ENCODE measurements around the gene MRPL50. TPM values are rescaled to one million over a fixed set of nuclear protein-coding genes. Genes with fewer than 3 reads are reported as not detected.

MRPL50 gene
- 33.8 and 33.9 TPM in 2 replicates for total RNA-seq (2014; rRNA removed; shearing (Covaris generic))
- polyA plus RNA-seq (2015; cell fraction: cytosol; rRNA removed): 13.6 and 14.3 TPM in 2 replicates
- polyA plus RNA-seq (2015; cell fraction: nucleus; rRNA removed): 12.5 and 14.0 TPM in 2 replicates

GRCh38 chr9:101398068-101398929 lies at the start of gene MRPL50, which contains the start of gene ZNF189:
Gene MRPL50 (minus strand): TSS chr9:101398618. CDS start chr9:101398592, 26 bp downstream.
Gene ZNF189 (plus strand): TSS chr9:101398851. CDS start chr9:101399157, 306 bp downstream.
- in situ Hi-C loops (cut with HindIII; ENCODE audit: low pct_unique_long_range_greater_than_20kb, low sequenced_read_pairs): no loop called here
- peak; percentile 99 for DNase-seq (ENCODE audit: low read depth, low spot score)

GRCh38 chr9:101446732-101447131 lies 48.3 kb upstream of the MRPL50 start:
- in situ Hi-C loops (cut with HindIII; ENCODE audit: low pct_unique_long_range_greater_than_20kb, low sequenced_read_pairs): no loop called here
- DNase-seq (ENCODE audit: low read depth, low spot score): no peak

- in situ Hi-C loops (cut with HindIII; ENCODE audit: low pct_unique_long_range_greater_than_20kb, low sequenced_read_pairs): no loop called here
- peak; percentile 68 for DNase-seq (ENCODE audit: low read depth, low spot score)
These were observed 47.1 kb upstream of the MRPL50 start for GRCh38 chr9:101445353-101446029.

GRCh38 chr9:101443364-101443771 lies 45.0 kb upstream of the MRPL50 start:
- in situ Hi-C loops (cut with HindIII; ENCODE audit: low pct_unique_long_range_greater_than_20kb, low sequenced_read_pairs): no loop called here

GRCh38 chr9:101442736-101443135 lies 44.3 kb upstream of the MRPL50 start:
- in situ Hi-C loops (cut with HindIII; ENCODE audit: low pct_unique_long_range_greater_than_20kb, low sequenced_read_pairs): no loop called here
- no peak for DNase-seq (ENCODE audit: low read depth, low spot score)

More at GRCh38 chr9:101443364-101443771, 45.0 kb upstream of the MRPL50 start:
- DNase-seq (ENCODE audit: low read depth, low spot score): no peak

- no peak for DNase-seq (ENCODE audit: low read depth, low spot score)
- in situ Hi-C loops (cut with HindIII; ENCODE audit: low pct_unique_long_range_greater_than_20kb, low sequenced_read_pairs): no loop called here
These were observed 43.9 kb upstream of the MRPL50 start for GRCh38 chr9:101442318-101442717.

- DNase-seq (ENCODE audit: low read depth, low spot score): no peak
- in situ Hi-C loops (cut with HindIII; ENCODE audit: low pct_unique_long_range_greater_than_20kb, low sequenced_read_pairs): no loop called here
These were observed 42.4 kb upstream of the MRPL50 start for GRCh38 chr9:101440714-101441230.

GRCh38 chr9:101438523-101438922 lies 40.1 kb upstream of the MRPL50 start:
- no peak for DNase-seq (ENCODE audit: low read depth, low spot score)
- in situ Hi-C loops (cut with HindIII; ENCODE audit: low pct_unique_long_range_greater_than_20kb, low sequenced_read_pairs): no loop called here

GRCh38 chr9:101437806-101438232 lies 39.4 kb upstream of the MRPL50 start:
- in situ Hi-C loops (cut with HindIII; ENCODE audit: low pct_unique_long_range_greater_than_20kb, low sequenced_read_pairs): no loop called here

GRCh38 chr9:101435601-101436079 lies 37.2 kb upstream of the MRPL50 start, which contains the start of gene ALDOB:
Gene ALDOB (minus strand): TSS chr9:101435774. CDS start chr9:101430887, 4,887 bp downstream.
- in situ Hi-C loops (cut with HindIII; ENCODE audit: low pct_unique_long_range_greater_than_20kb, low sequenced_read_pairs): no loop called here

More at GRCh38 chr9:101437806-101438232, 39.4 kb upstream of the MRPL50 start:
- DNase-seq (ENCODE audit: low read depth, low spot score): no peak

GRCh38 chr9:101434998-101435397 lies 36.6 kb upstream of the MRPL50 start:
- DNase-seq (ENCODE audit: low read depth, low spot score): no peak
- in situ Hi-C loops (cut with HindIII; ENCODE audit: low pct_unique_long_range_greater_than_20kb, low sequenced_read_pairs): no loop called here

More at GRCh38 chr9:101435601-101436079, 37.2 kb upstream of the MRPL50 start, which contains the start of gene ALDOB:
- DNase-seq (ENCODE audit: low read depth, low spot score): no peak

GRCh38 chr9:101433229-101433628 lies 34.8 kb upstream of the MRPL50 start:
- in situ Hi-C loops (cut with HindIII; ENCODE audit: low pct_unique_long_range_greater_than_20kb, low sequenced_read_pairs): no loop called here
- no peak for DNase-seq (ENCODE audit: low read depth, low spot score)

GRCh38 chr9:101432740-101433139 lies 34.3 kb upstream of the MRPL50 start:
- no peak for DNase-seq (ENCODE audit: low read depth, low spot score)
- in situ Hi-C loops (cut with HindIII; ENCODE audit: low pct_unique_long_range_greater_than_20kb, low sequenced_read_pairs): no loop called here

GRCh38 chr9:101432171-101432570 lies 33.8 kb upstream of the MRPL50 start:
- no peak for DNase-seq (ENCODE audit: low read depth, low spot score)
- in situ Hi-C loops (cut with HindIII; ENCODE audit: low pct_unique_long_range_greater_than_20kb, low sequenced_read_pairs): no loop called here

GRCh38 chr9:101429736-101430135 lies 31.3 kb upstream of the MRPL50 start:
- DNase-seq (ENCODE audit: low read depth, low spot score): no peak
- in situ Hi-C loops (cut with HindIII; ENCODE audit: low pct_unique_long_range_greater_than_20kb, low sequenced_read_pairs): no loop called here

- in situ Hi-C loops (cut with HindIII; ENCODE audit: low pct_unique_long_range_greater_than_20kb, low sequenced_read_pairs): no loop called here
- DNase-seq (ENCODE audit: low read depth, low spot score): no peak
These were observed 30.5 kb upstream of the MRPL50 start for GRCh38 chr9:101428909-101429308.

- in situ Hi-C loops (cut with HindIII; ENCODE audit: low pct_unique_long_range_greater_than_20kb, low sequenced_read_pairs): no loop called here
- no peak for DNase-seq (ENCODE audit: low read depth, low spot score)
These were observed 29.7 kb upstream of the MRPL50 start for GRCh38 chr9:101427957-101428655.

Measured in SK-MEL-5 (cell line).